DND-41 (cell line): ENCODE data around the gene KLHL3.

Source experiments
- ATAC-seq: fragments of 200-7000 bp; cut with Tn5 transposase; 3 replicates; pipeline ENCODE4 v1.9.1; 2021; ENCODE audit warnings: low read depth; ENCODE audit not compliant: insufficient read depth
- DNase-seq: peaks from one replicate; pipeline ENCODE4 v3.0.0-alpha.2; 2020
- H2AFZ ChIP-seq: 2 replicates; pipeline ENCODE4 v1.6.0; 2012; ENCODE audit warnings: low read depth, low read length
- H3K27ac ChIP-seq: 2 replicates; pipeline ENCODE4 v1.5.1; 2012; ENCODE audit warnings: low read length, inconsistent platforms
- H3K27me3 ChIP-seq: fragments of 200-600 bp; sonication (generic); 2 replicates; pipeline ENCODE4 v1.6.0; 2012; ENCODE audit warnings: low read length, mild to moderate bottlenecking, inconsistent platforms; ENCODE audit not compliant: insufficient read depth, poor library complexity
- H3K36me3 ChIP-seq: 2 replicates; pipeline ENCODE4 v1.5.1; 2012; ENCODE audit warnings: low read length, inconsistent platforms; ENCODE audit not compliant: insufficient read depth
- H3K4me1 ChIP-seq: 2 replicates; pipeline ENCODE4 v1.5.1; 2012; ENCODE audit warnings: mild to moderate bottlenecking, low read length; ENCODE audit not compliant: insufficient read depth
- H3K4me2 ChIP-seq: 2 replicates; pipeline ENCODE4 v1.6.0; 2012; ENCODE audit warnings: mild to moderate bottlenecking, moderate library complexity, low read length, inconsistent platforms; ENCODE audit not compliant: insufficient read depth
- H3K4me3 ChIP-seq, 2 experiments: fragments of 200-600 bp in 1 of 2; shearing (Covaris generic) in 1 of 2; 2 replicates each; pipeline ENCODE4 v1.5.1; 2012 to 2016; ENCODE audit warnings: inconsistent platforms in 2 of 2, low read length in 2 of 2, mild to moderate bottlenecking in 2 of 2, low read depth in 1 of 2, moderate library complexity in 1 of 2
- H3K79me2 ChIP-seq: 2 replicates; pipeline ENCODE4 v1.6.0; 2012; ENCODE audit warnings: low read length, inconsistent platforms; ENCODE audit not compliant: insufficient read depth
- H3K9ac ChIP-seq: 2 replicates; pipeline ENCODE4 v1.6.0; 2012; ENCODE audit warnings: low read depth, mild to moderate bottlenecking, inconsistent platforms, low read length, moderate library complexity
- H3K9me3 ChIP-seq: 2 replicates; pipeline ENCODE4 v1.5.1; 2012; ENCODE audit warnings: low read length, moderate library complexity, mild to moderate bottlenecking, inconsistent platforms; ENCODE audit not compliant: insufficient read depth, severe bottlenecking
- H4K20me1 ChIP-seq: 2 replicates; pipeline ENCODE4 v1.6.0; 2012; ENCODE audit warnings: low read length; ENCODE audit not compliant: insufficient read depth
- CTCF ChIP-seq: IDR thresholded peaks from 2 replicates; pipeline ENCODE4 v1.5.1; 2012; ENCODE audit warnings: borderline replicate concordance, low read length, moderate library complexity, mild to moderate bottlenecking; ENCODE audit not compliant: poor library complexity, severe bottlenecking; ENCODE audit errors: extremely low read depth
- EZH2 ChIP-seq: IDR thresholded peaks from 3 replicates; pipeline ENCODE4 v1.6.1; 2012; ENCODE audit warnings: borderline replicate concordance, low read depth, mild to moderate bottlenecking, moderate library complexity, low read length, inconsistent platforms; ENCODE audit not compliant: severe bottlenecking

KLHL3 gene

GRCh38 chr5:137760294-137760693 lies 24.4 kb upstream of the KLHL3 start:
- Histone ChIP-seq H4K20me1 (no peaks in the 10 kb centered on the region), H3K27me3 (no peaks in the 10 kb centered on the region), H3K9me3 (no peaks in the 10 kb centered on the region), H3K4me3 (no peak overlapping the region), H3K27ac (no peak overlapping the region), H3K4me1 (peaks cover 3% of the 10 kb centered on the region), H3K36me3 (no peaks in the 10 kb centered on the region), H3K79me2 (no peaks in the 10 kb centered on the region), H3K9ac (no peak overlapping the region), H2AFZ (no peak overlapping the region), H3K4me2 (no peak overlapping the region)
- DNase-seq (no peak), ATAC-seq (no peak)
- no peak for TF ChIP-seq EZH2
- no peak for TF ChIP-seq CTCF

GRCh38 chr5:137758715-137759306 lies 22.9 kb upstream of the KLHL3 start:
- Histone ChIP-seq H3K4me2 (no peak overlapping the region), H3K9ac (no peak overlapping the region), H2AFZ (no peak overlapping the region), H3K4me1 (peaks cover 8% of the 10 kb centered on the region), H3K9me3 (no peaks in the 10 kb centered on the region), H3K27ac (no peak overlapping the region), H3K79me2 (peaks cover 4% of the 10 kb centered on the region), H3K36me3 (peaks cover 1% of the 10 kb centered on the region; the same call in 1 of the 2 replicates), H3K4me3 (no peak overlapping the region), H3K27me3 (no peaks in the 10 kb centered on the region), H4K20me1 (no peaks in the 10 kb centered on the region)
- ATAC-seq (no peak), DNase-seq (no peak)
- TF ChIP-seq EZH2 (no peak), CTCF (no peak)

GRCh38 chr5:137758121-137758520 lies 22.2 kb upstream of the KLHL3 start:
- Histone ChIP-seq H3K27me3 (no peaks in the 10 kb centered on the region), H4K20me1 (peaks cover 6% of the 10 kb centered on the region), H3K79me2 (peaks cover 10% of the 10 kb centered on the region), H3K4me1 (peaks cover 8% of the 10 kb centered on the region), H3K9me3 (no peaks in the 10 kb centered on the region), H2AFZ (no peak overlapping the region), H3K9ac (no peak overlapping the region), H3K27ac (no peak overlapping the region), H3K36me3 (peaks cover 8% of the 10 kb centered on the region; the same call in 1 of the 2 replicates), H3K4me2 (no peak overlapping the region), H3K4me3 (no peak overlapping the region)
- no peak for DNase-seq
- TF ChIP-seq EZH2 (no peak), CTCF (no peak)
- ATAC-seq = no peak

GRCh38 chr5:137757634-137758033 lies 21.7 kb upstream of the KLHL3 start:
- H3K4me1 ChIP-seq = peaks cover 8% of the 10 kb centered on the region
- H3K4me2 ChIP-seq = no peak overlapping the region
- ATAC-seq (no peak), DNase-seq (no peak)
- no peak overlapping the region for H3K27ac ChIP-seq
- peaks cover 15% of the 10 kb centered on the region for H3K79me2 ChIP-seq
- H4K20me1 ChIP-seq = peaks cover 11% of the 10 kb centered on the region
- no peak for TF ChIP-seq CTCF
- TF ChIP-seq EZH2 = no peak
- no peaks in the 10 kb centered on the region for H3K9me3 ChIP-seq
- H3K4me3 ChIP-seq = no peak overlapping the region
- no peaks in the 10 kb centered on the region for H3K27me3 ChIP-seq
- H2AFZ ChIP-seq = no peak overlapping the region
- H3K36me3 ChIP-seq = peaks cover 13% of the 10 kb centered on the region
- H3K9ac ChIP-seq = no peak overlapping the region
